ENCODE results near the gene GBP5.

DNA sequence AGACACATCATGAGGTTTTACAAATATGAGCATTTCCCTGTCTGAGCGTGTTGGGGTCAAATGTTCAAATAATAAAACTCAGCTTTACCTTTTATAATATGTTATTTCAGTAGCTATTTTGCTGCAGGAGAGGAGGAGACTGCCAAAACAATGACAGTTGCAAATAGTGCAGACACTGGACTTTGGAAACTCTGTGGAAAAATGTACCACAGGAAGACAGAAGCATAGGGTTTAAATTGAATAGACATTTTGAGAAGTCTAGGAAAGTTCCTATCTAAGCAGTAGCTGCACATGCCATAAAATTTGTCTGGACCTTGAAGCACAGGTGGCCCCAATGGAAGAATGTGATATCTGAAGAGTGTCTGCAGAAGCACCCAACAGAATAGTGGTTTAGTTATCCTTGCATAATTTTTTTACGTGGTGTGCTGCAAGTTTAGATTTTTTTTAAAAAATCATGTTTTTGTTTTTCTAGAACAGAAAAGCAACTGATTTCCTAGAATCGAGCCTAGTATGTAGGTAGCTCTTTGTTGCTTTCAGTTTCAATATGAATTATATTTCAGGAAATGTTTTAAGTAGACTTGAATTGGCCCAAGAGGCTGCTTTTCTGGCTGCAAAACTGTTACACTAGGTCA lies 14.0 kb upstream of the GBP5 start:
- TF ChIP-seq, protein P1, sequence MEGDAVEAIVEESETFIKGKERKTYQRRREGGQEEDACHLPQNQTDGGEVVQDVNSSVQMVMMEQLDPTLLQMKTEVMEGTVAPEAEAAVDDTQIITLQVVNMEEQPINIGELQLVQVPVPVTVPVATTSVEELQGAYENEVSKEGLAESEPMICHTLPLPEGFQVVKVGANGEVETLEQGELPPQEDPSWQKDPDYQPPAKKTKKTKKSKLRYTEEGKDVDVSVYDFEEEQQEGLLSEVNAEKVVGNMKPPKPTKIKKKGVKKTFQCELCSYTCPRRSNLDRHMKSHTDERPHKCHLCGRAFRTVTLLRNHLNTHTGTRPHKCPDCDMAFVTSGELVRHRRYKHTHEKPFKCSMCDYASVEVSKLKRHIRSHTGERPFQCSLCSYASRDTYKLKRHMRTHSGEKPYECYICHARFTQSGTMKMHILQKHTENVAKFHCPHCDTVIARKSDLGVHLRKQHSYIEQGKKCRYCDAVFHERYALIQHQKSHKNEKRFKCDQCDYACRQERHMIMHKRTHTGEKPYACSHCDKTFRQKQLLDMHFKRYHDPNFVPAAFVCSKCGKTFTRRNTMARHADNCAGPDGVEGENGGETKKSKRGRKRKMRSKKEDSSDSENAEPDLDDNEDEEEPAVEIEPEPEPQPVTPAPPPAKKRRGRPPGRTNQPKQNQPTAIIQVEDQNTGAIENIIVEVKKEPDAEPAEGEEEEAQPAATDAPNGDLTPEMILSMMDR (IDR thresholded peaks at IDR 0.05) = no peak
- no peak for TF ChIP-seq POLR2A (IDR thresholded peaks at IDR 0.05)
